HG02981 (cell line): Measurements from ENCODE around the gene PEPD.
"Not testable (repeated sequence)": the region's sequence is repeated elsewhere in the genome, so short reads cannot be mapped to it uniquely, and the experiment has no call there.

Source experiments
- ATAC-seq: cut with Tn5 transposase; IDR thresholded peaks from one replicate; pipeline ENCODE4 v1.9.1; 2021; ENCODE audit warnings: mild to moderate bottlenecking, moderate library complexity; ENCODE audit not compliant: unreplicated experiment

Gene PEPD

GRCh38 chr19:33499671-33500506, 21.7 kb downstream of the PEPD start:
- ATAC-seq: no peak

DNA sequence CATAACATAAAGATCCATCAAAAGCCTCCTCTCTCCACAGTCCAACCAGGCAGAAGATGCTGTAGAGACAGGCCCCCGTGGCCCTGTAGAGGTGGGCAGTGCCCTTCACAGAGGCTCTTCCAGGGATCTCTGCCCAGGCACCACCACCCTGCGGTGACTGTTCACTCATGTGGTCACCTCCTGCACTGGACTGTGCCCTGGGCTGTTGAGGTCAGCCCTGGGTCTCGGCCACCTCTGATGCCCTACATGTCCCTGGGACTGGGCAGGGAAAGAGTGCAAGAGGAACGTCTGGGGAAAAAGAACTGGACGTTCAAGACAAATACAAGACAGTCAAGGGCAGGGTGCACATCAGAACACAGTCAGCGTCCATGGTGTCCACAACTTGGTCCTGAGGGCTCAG, 22.3 kb downstream of the PEPD start:
- ATAC-seq: no peak

GRCh38 chr19:33498391-33499000, 23.1 kb downstream of the PEPD start:
- ATAC-seq: no peak

DNA sequence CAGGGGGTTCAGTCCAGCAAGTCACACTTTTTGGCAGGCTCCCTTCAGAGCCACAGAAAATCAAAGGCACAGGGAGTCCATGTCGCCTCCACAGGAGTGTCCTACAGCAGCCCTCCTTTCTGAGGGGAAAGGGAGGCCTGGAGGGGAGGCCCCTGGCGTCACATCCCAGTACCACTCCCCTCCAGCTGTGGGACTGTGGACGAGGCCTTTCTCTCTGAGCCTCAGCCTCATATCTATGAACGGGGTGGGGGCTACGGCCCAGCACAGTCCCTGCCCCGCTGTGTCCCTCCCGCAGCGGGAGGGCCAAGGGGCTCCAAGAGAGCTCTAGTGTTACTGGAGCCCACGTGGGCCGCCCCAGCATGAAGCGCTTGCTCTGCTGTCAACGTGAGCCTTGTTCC, 23.8 kb downstream of the PEPD start:
- no peak for ATAC-seq

GRCh38 chr19:33497131-33497777, 24.3 kb downstream of the PEPD start:
- ATAC-seq: no peak

DNA sequence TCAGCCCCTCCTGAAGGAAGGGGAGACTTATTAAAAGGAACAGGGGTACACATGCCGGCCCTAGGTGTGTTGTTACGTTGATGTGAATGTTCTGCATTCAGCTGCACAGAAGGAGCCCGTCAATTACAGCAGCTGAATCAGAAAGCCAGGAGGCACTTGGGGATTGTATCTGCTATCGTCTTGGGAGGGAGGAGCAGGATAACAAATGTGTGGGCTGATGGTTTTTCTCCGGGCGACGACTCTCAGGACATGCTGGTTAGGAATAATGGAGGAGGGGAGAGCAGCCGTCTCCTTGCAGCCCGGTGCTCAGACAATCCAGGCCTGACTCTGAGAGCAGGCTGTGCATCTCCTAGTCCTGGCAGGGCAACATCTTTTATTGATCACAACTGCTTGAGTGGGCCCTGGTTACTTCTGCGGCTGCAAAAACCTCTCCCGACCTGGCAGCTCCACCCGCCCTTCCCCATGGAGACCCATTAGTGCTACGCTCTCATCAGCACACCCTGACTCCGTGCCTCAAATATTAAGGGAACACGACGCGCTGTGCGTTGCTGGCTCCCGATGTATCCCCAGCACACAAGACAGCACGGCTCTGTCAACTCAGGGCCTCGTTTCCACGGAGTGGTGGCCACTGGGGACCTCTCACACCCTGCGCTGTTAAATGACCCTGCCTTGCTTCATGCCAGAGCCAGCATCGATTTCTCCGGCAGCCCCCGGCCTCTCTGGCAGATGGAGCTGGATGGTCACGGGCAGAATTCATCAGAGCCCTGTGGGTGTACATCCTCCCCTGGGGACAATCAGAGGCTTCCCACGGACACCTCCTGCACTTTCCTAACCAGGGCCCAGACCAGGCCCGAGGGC, 25.3 kb downstream of the PEPD start:
- ATAC-seq: no peak

- no peak for ATAC-seq
Measured at GRCh38 chr19:33493401-33494275, 28.0 kb downstream of the PEPD start.

GRCh38 chr19:33492951-33493350, 28.6 kb downstream of the PEPD start:
- no peak for ATAC-seq

GRCh38 chr19:33492090-33492489, 29.5 kb downstream of the PEPD start:
- no peak for ATAC-seq

- ATAC-seq: not testable (repeated sequence)
Measured at GRCh38 chr19:33490596-33490995, 31.0 kb downstream of the PEPD start.

GRCh38 chr19:33490041-33490451, 31.5 kb downstream of the PEPD start:
- ATAC-seq: no peak

GRCh38 chr19:33488826-33489225, 32.8 kb downstream of the PEPD start:
- ATAC-seq: no peak

DNA sequence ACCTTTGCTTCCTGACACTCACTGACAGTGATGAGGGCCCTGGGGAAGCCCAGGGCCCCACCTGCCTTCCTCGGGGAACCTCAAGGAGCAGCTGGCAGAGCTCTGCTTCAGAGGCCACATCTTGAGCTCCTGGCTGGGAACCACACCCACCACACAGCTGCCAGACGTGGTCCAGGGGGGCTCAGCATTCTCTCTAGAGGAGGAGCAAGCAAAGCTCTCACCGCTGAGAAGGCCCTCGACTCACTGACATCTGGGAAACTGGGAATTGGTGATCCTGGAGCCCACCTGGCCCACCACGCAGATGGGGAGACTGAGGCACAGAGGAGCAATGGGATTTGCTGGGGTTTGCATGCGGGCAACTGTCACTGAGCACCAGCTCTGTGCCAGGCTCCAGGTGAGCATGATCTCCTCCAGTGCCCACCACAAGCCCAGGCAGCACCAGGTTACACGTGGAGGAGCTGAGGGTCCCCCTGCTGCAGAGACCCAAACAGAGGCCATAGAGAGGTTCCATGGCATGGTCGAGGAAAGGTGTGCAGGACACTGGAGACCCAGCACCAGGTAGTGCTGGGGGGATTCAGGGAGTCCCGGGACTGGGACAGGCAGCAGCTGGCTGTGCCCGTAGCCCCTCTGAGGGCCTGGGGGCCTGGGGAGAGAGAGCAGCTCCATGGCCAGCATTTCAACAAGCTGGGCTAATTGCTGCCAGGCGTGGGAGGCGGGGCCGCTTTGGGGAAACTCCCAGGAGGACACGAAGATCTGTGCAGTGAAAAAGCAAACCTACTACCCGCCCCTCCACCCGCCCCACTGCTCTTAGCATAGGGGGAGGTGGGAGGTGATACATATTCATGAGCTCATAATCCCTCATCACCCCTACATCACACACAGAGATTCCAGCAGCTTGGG, 33.4 kb downstream of the PEPD start:
- ATAC-seq: no peak

DNA sequence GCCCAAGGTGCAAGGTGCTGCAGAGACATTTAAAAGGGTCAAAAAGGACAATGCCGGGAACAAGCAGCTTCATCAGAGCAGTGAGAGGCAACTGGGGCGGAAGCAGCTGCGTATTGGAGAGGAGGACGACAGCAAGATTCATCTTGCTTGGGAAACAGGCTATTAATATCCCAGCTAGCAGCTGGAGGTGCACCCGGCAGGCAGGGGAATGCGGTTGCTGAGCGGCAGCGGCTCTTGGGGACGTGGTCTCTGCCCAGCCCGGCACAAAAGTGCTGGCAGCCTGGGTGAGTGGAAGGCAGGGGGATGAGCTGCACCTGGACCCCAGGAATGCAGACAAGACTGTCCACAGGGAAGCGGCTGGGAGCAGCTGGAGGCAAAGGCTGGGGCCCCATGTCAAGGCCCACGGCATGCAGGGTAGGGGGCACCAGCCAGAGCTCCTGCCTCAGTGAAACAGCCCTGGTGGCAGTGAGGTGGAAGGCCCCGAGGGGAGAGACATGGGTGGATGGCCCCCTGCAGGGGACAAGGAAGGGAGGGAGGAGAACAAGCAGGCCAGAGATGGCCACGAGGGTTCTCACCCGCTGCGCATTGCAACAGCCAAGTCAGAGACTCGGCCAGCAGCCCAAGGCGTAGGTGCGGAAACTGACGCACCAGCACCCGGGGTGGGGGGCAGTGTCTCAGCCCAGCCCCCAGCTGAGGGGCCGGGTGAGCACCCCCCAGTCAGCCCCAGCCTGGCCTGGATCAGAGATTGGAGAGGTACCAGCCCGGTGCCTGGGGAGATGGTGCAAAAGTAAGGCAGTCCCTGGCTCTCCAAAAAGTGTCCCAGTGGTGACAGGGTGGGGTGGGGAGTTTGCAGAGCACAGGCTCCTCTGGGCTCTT, 34.4 kb downstream of the PEPD start:
- ATAC-seq: no peak

DNA sequence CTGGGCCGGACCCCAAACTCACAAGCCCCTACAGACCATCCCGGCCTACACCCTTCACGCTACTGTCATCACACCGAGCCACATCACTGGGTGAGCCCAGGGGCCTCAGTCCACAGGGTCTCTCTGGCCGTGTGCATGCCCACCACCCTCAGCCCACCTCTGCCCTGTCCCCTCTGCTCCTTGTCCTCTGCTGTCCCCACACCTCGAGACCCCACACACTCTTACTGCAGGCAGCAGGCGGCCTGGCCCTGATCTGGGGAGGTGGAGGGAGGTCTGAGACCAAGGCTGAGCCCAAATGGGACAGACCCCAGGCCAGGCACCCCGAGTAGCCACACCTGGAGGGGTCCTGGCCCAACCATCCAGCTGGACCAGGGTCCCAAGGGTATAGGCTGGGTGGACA, 35.2 kb downstream of the PEPD start:
- ATAC-seq: no peak

GRCh38 chr19:33484226-33484774, 37.3 kb downstream of the PEPD start:
- no peak for ATAC-seq

DNA sequence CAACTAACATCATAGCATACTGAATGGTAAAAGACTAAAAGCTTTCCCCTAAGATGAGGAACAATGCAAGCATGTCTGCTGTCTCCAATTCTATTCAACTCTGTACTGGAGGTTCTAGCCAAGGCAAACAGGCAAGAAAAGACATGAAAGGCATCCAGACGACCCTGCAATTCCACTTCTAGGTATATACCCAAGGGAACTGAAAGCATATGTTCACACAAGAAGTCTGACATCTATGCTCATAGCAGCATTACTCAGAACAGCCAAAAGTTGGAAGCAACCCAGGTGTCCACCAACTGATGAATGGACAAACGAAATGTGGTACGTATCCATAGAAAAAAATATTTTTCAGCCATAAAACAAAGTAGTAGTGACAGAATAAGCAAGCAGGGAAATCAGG, 39.1 kb downstream of the PEPD start:
- ATAC-seq: no peak

- ATAC-seq: no peak
Measured at GRCh38 chr19:33481863-33482262, 39.7 kb downstream of the PEPD start.
